Spinal cord (tissue), 10 donors: Measurements from ENCODE around the gene KDM2A. TPM values are rescaled to one million over a fixed set of nuclear protein-coding genes. Genes with fewer than 3 reads are reported as not detected.
A peak's percentile ranks its signal among the peaks of the same experiment; 100 is the strongest.

Experiments
- DNase-seq, 6 donors: peaks; one replicate each; pipeline versions ENCODE4 v3.0.0 to v3.0.0-alpha.2; 2013 to 2015; ENCODE audit warnings: low spot score in 6 of 6, low read depth in 4 of 6
- H3K27ac ChIP-seq: one replicate; pipeline ENCODE4 v1.5.1; 2013; ENCODE audit warnings: low read depth, low read length, control low read depth
- H3K27me3 ChIP-seq: one replicate; pipeline ENCODE4 v1.6.1; 2013; ENCODE audit warnings: low read length; ENCODE audit not compliant: control insufficient read depth, insufficient read depth
- H3K36me3 ChIP-seq: one replicate; pipeline ENCODE4 v1.6.1; 2013; ENCODE audit warnings: low read length; ENCODE audit not compliant: control insufficient read depth, insufficient read depth
- H3K4me1 ChIP-seq: one replicate; pipeline ENCODE4 v1.6.1; 2013; ENCODE audit warnings: low read length; ENCODE audit not compliant: control insufficient read depth, insufficient read depth
- H3K4me3 ChIP-seq: one replicate; pipeline ENCODE4 v1.5.1; 2013; ENCODE audit warnings: low read depth, low read length, control low read depth
- H3K9me3 ChIP-seq: one replicate; pipeline ENCODE4 v1.6.1; 2013; ENCODE audit warnings: low read length; ENCODE audit not compliant: control insufficient read depth, insufficient read depth
- WGBS: methylation state at CpG from one replicate; pipeline ENCODE4 v1.1.5; 2013; ENCODE audit warnings: missing lambda C conversion rate; ENCODE audit not compliant: insufficient coverage; 5-methylcytosine and 5-hydroxymethylcytosine counted together
- polyA plus RNA-seq, 2 donors: library from polyadenylated mRNA; unstranded; fragments of 120-200 nt; gene quantifications; one replicate each; pipeline ENCODE4 v1.2.1, GENCODE V29; 2013; ENCODE audit not compliant: insufficient read length in 2 of 2
- total RNA-seq, 2 donors: library from RNA; depleted of rRNA in 1 of 2; stranded (reverse); fragments of 120-200 nt in 1 of 2; fragments of >200 nt in 1 of 2; gene quantifications; one replicate each; pipeline versions ENCODE4 v1.2.3 to v1.2.4, GENCODE V29; 2013 to 2014
- donor health status: healthy.

The KDM2A gene
- total and polyA plus RNA-seq, 4 donors = 46.3 to 71.5 (median 57.3) TPM

DNA sequence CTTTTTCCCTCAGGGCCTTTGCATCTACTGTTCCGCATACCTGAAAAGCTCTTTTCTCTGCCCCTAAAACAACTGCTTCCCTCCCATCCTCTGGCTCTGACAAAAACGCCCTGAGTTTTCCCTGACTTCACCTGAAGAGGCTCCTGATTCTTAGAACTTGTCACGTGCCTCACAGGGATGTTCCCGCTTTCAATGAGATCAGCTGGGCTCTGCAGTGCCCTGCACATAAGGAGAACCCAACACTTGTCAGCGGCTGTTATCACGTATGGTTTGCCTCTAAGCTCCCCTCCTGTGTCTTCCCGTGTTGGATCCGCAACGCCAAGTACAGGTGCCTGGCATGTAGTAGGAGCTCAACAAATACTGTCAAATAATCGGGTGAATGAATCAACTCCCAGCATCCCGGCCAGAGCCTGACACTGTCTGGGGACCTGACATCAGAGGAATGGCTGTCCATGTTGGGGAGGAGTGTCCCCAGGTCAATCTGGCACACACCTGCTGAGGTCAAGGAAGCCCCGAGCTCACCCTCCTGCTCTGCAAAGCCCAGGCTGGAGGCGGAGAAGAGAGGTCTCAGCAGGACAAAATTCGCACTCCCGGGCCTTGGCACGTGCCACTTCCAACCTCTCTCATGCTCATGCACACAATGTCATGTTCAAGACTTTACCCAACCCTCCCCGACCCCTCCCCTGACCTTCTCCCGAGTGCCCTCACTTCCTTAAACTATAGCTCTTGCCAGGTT, 143.1 kb downstream of the KDM2A start:
- Histone ChIP-seq H3K36me3 (peaks cover 10% of the 10 kb centered on the region), H3K27ac (no peak overlapping the region), H3K27me3 (no peaks in the 10 kb centered on the region), H3K4me3 (peak overlapping the region; percentile 16), H3K9me3 (no peaks in the 10 kb centered on the region), H3K4me1 (peaks cover 33% of the 10 kb centered on the region)
- peak in 1 of 6 donors; percentile 24 for DNase-seq
- 52% methylated on average over 15 of the region's 18 CpGs for WGBS

DNA sequence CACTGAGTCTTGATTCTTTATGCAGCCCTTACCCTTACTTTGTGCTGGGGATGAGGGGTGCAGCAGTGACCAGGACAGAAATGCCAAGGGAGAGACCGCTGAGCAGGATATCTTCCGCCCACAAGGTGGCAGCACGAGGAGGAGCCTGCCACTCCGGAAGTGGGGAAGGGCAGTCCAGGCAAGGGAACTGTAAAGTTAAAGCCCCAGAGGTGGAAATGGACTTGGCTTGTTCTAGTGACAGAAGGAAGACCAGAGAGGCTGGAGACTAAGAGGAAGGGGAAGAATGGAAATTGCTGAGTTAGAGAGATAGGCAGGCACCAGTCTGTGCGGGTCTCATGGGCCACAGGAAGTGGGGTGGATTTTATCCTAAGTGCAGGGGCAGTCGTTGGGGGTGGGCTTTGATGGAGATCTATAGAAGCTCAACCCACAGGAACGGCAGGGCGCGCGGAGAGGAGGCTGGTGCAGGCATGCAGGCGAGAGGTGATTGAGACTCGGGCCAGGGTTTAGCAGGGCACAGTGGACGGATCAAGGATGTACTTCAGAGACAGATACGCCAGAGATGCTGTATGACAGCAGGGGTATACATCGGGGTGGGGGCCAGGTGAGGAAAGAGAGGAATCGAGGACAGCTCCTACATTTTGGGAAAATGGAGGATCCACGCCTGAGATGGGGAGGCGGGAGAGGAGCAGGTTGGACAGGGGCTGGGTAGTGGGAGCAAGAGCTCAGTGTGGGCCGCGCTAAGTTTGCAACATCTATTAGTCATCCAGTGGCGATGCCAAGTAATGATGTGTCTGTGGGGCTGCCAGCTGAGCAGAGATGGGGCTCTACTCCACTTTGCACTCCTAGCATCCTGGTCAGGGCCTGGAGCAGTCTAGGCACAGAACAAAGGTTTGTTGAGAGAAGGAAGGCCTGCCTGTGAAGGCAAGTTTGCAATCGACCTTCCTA, 143.9 kb downstream of the KDM2A start:
- WGBS = 57% methylated on average over 21 of the region's 22 CpGs
- Histone ChIP-seq H3K9me3 (no peaks in the 10 kb centered on the region), H3K27ac (no peak overlapping the region), H3K36me3 (peaks cover 16% of the 10 kb centered on the region), H3K4me3 (no peak overlapping the region), H3K27me3 (no peaks in the 10 kb centered on the region), H3K4me1 (peaks cover 42% of the 10 kb centered on the region)
- DNase-seq = peak in 2 of 6 donors; percentile 87 to 88

DNA sequence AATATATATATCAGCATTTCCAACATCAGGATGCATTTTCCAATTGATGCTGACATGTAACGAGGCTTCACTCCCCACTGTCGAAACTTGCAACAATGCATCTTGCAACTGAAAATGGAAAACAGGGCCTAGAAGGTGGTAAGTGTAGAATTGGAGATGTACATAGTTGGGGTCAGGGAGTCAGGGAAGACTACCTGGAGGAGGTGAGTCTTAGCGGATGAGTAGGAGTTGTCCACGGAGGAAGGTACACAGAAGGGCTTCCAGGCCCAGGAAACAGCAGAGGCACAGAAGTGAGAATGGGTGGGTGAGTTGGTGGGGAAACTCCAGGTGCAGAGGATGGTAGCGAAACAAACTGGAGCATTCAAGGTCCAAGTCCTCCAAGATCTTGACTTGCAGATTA, 145.2 kb downstream of the KDM2A start:
- Histone ChIP-seq H3K27me3 (no peaks in the 10 kb centered on the region), H3K27ac (no peak overlapping the region), H3K9me3 (no peaks in the 10 kb centered on the region), H3K4me3 (no peak overlapping the region), H3K4me1 (peaks cover 54% of the 10 kb centered on the region), H3K36me3 (peaks cover 24% of the 10 kb centered on the region)
- no peak for DNase-seq
- 100% methylated on average over 5 of the region's 5 CpGs for WGBS

DNA sequence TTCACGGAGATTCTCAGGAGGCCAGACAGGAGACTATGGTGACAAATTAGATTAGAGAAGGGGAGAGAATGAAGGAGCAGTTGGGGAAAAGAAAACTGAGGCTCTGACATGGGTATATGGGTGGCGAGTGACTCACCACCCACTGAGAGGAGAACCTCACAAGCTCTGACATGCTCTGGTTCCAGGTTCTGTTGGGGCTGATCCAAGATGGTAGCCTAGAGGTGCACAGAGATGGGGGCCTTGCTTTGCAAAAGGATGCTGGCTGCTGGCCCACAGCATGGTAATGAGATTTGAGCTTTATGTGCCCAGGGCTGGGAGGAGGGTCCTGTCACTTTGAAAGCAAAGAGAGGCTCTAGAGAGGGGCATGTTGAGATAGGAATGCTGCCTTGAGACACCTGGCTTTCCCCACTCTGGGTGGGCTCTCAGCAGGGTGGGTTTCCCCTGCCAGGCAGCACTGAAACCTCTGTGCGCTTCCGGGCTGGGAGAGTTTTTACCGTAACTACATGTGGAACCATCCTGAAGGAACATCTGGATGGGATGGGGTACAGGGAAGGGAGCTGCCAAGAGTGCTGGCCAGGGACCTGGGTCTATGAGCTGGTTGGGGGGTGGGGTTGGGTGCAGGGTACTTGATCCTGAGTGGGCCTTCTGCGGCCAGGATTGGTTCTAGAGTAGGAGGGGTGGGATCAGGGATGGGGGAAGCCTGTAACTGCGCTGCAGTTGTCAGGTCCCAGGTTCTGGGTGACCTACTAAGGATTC, 146.0 kb downstream of the KDM2A start:
- Histone ChIP-seq H3K4me1 (peaks cover 62% of the 10 kb centered on the region), H3K4me3 (no peak overlapping the region), H3K9me3 (no peaks in the 10 kb centered on the region), H3K27ac (no peak overlapping the region), H3K36me3 (peaks cover 26% of the 10 kb centered on the region), H3K27me3 (no peaks in the 10 kb centered on the region)
- no peak for DNase-seq
- WGBS = 97% methylated on average over 7 of the region's 7 CpGs

DNA sequence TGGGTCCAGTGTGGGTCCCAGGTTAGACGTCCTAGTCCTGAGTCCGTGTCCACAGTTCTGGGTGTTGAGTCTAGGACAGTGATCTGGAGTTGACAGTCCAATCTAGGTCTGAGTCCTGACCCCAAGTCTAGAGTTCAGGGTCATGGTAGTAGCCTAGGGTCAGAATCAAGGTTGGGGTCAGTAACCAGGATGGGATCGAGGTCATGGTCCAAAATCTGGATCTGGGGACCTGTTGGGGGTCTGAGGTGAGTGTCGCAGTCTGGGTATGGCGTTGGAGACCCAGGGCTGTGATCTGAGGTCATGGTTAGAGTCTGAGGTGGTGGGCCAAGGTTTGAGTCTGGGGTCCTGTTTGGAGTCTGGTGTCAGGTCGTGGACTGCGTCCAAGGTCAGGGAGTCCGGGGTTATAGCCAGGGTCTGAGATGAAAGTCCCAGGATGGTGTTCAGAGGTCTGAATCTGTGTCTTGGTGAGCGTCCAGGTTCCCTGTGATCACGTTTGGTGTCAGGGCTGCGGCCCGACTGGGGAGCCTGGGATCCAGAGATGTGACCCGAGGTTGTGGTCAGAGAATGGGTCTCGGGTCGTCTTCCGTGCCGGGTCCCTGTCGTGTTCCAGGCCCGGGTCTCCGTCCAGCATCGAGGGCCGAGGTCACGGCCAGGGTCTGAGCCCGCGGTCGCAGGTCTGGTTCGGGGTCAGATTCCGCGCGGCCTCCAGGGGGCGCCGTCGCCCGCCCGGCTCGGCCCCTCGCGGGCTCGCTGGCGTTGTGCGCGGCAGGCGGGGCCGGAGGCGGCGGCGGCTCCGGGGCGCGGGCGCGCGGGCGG, 146.8 kb downstream of the KDM2A start:
- H3K4me1 ChIP-seq = peaks cover 70% of the 10 kb centered on the region
- DNase-seq = peak in 2 of 6 donors; percentile 74 to 87
- 14% methylated on average over 54 of the region's 54 CpGs for WGBS
- H3K36me3 ChIP-seq = peaks cover 26% of the 10 kb centered on the region
- H3K9me3 ChIP-seq = no peaks in the 10 kb centered on the region
- H3K27ac ChIP-seq = peak overlapping the region; percentile 42
- peak overlapping the region; percentile 40 for H3K4me3 ChIP-seq
- H3K27me3 ChIP-seq = no peaks in the 10 kb centered on the region

DNA sequence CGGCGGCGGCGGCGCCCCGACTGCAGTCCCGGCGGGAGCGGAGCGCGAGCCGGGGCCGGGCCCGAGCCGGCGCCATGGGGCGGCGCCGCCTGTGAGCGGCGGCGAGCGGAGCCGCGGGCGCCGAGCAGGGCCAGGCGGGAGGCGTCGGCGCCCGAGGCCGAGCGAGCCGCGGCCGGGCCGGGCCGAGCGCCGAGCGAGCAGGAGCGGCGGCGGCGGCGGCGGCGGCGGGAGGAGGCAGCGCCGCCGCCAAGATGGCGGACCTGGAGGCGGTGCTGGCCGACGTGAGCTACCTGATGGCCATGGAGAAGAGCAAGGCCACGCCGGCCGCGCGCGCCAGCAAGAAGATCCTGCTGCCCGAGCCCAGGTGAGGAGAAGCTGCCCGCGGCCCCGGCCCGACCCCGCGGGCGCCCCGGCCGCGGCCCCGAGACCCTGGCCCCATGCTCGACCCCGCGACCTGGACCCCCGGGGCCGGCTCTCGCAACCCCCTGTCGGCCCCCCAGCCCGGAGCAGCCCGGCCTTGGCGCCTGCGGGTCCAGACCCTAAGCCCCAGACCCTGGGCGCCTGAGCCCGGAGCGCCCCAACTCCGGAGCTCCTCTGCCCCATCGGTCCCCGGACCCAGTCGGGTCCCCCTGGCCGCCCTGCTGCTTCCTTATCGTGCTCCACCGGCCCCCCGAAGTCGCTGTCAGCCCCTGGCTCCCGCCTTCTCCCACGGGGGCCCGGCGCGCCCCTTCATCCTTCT, 147.6 kb downstream of the KDM2A start, which contains the start of gene GRK2:
Gene GRK2, plus strand, starts transcription at position 25 of the 739 bp plus-strand sequence. Its CDS starts 227 bp downstream, at position 252.
- Histone ChIP-seq H3K9me3 (no peaks in the 10 kb centered on the region), H3K36me3 (peaks cover 31% of the 10 kb centered on the region), H3K27ac (peak within 1 kb of the TSS; percentile 45), H3K4me1 (peaks cover 72% of the 10 kb centered on the region), H3K4me3 (peak within 1 kb of the TSS; percentile 70), H3K27me3 (no peaks in the 10 kb centered on the region)
- WGBS = 0% methylated on average over 103 of the region's 103 CpGs
- peak in 2 of 6 donors; percentile 71 to 74 for DNase-seq

DNA sequence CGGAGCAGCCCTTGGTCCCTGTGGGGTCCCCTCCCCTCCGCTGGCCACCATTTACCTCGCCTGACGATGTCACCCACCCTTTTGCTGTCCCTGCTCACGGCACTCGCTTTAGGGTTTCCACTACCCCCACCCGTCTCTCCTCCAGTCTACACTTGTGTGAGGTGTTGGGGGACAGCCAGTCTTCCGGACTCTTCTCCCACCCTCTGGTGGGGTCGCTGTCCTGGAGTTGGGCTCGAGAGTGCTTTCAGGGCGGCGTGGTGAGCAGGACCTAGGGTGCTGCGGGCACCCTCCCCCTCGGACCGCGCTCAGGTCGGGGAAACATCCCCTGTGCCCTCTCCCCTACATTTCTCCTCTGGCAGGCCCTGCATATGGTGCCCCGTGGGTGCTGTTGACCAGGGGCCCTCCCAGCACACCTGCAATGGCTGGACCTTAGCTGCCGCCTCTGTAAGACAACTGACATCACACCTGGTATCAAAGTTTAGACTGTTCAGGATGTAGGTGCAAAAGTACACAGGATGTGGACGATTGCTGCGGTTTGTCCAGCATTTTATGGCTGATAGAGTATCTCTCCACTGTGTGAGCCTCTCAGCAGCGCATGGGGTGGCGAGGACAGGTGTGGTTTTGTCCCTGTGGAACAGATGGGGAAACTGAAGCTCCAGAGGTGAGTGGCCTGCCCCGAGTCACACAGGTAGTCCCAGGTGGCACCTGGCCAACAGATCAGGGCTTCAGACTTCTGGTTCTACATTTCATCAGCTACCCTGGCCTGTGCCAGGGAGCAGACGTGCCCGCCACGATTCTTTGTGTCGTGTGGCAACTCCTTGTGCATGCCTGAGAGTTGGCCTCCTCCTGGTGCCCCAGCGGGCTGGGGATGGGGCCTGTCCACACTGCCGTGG, 148.4 kb downstream of the KDM2A start:
- no peaks in the 10 kb centered on the region for H3K9me3 ChIP-seq
- peaks cover 39% of the 10 kb centered on the region for H3K36me3 ChIP-seq
- peaks cover 72% of the 10 kb centered on the region for H3K4me1 ChIP-seq
- H3K4me3 ChIP-seq = peak overlapping the region; percentile 70
- WGBS = 39% methylated on average over 23 of the region's 30 CpGs
- no peaks in the 10 kb centered on the region for H3K27me3 ChIP-seq
- DNase-seq = peak in 1 of 6 donors; percentile 32
- peak overlapping the region; percentile 45 for H3K27ac ChIP-seq
